Measurements from ENCODE around the gene PTPN1. TPM values are rescaled to one million over a fixed set of nuclear protein-coding genes. Genes with fewer than 3 reads are reported as not detected.
A peak's percentile ranks its signal among the peaks of the same experiment; 100 is the strongest.

PTPN1 gene
- total RNA-seq, 2 experiments from 2014 or later = 82.3 to 82.8 TPM

GRCh38 chr20:50516935-50517816 is 7.0 kb downstream of the PTPN1 start:
- H3K9me3 Mint-ChIP-seq = no peaks in the 10 kb centered on the region
- DNase-seq = no peak

DNA sequence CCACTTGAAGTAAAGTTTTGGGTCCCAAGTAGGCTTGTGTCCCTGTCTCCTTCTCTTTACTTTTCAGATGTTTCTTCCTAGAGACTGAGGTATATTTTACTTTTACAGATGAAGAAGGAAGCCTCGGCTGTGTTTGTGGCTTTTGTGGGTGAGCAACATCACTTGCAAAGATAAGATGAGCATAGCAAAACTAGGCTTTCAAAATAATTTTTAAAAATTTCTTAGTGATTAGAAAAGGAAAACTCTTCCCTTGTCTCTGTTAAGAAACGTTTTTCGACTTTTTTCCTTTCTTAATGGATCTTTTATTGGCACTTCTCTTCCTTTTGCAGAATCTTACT is 7.6 kb downstream of the PTPN1 start:
- POLR2A ChIA-PET = interaction anchor here (0.7 to 2.1 kb wide), 6 partner anchors 13 to 327 kb away, joined by 3 to 13 read pairs (median 4); no protein-coding TSS in a partner anchor
- Mint-ChIP-seq H3K9me3 (no peaks in the 10 kb centered on the region), H3K4me1 (ENCODE audit: low read depth) (peaks cover 100% of the 10 kb centered on the region), H3K4me3 (peak overlapping the region; percentile 74), H3K27me3 (no peaks in the 10 kb centered on the region), H3K36me3 (ENCODE audit: low read depth) (peaks cover 4% of the 10 kb centered on the region), H3K27ac (peak overlapping the region; percentile 82)
- H3K4me1 ChIP-seq (ENCODE audit: insufficient read depth, low read length) = peaks cover 68% of the 10 kb centered on the region
- intact Hi-C loops (cut with DNase I, micrococcal nuclease) = loop anchor here (2.0 to 10.0 kb wide), 4 partner anchors 17 to 417 kb away; partner anchors contain the start of gene ADNP (in 1 of the 2)
- TF ChIP-seq, protein P1, sequence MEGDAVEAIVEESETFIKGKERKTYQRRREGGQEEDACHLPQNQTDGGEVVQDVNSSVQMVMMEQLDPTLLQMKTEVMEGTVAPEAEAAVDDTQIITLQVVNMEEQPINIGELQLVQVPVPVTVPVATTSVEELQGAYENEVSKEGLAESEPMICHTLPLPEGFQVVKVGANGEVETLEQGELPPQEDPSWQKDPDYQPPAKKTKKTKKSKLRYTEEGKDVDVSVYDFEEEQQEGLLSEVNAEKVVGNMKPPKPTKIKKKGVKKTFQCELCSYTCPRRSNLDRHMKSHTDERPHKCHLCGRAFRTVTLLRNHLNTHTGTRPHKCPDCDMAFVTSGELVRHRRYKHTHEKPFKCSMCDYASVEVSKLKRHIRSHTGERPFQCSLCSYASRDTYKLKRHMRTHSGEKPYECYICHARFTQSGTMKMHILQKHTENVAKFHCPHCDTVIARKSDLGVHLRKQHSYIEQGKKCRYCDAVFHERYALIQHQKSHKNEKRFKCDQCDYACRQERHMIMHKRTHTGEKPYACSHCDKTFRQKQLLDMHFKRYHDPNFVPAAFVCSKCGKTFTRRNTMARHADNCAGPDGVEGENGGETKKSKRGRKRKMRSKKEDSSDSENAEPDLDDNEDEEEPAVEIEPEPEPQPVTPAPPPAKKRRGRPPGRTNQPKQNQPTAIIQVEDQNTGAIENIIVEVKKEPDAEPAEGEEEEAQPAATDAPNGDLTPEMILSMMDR (IDR thresholded peaks at IDR 0.05) = no peak
- no peaks in the 10 kb centered on the region for H3K36me3 ChIP-seq (ENCODE audit: insufficient read depth, low read length)
- DNase-seq = peak in 4 of 14 experiments; percentile 46 to 67 (median 52)
- H3K4me3 ChIP-seq (ENCODE audit: low read length) = peak overlapping the region; percentile 29
- no peaks in the 10 kb centered on the region for H3K9me3 ChIP-seq (ENCODE audit: control insufficient read depth in 1 of 2, insufficient read depth in 1 of 2, low read length in 2 of 2)
- peak overlapping the region; percentile 48 to 78 for H3K27ac ChIP-seq (ENCODE audit: low read depth in 1 of 2, low read length in 2 of 2)
- CTCF ChIA-PET = interaction anchor here (1.1 kb wide), 1 partner anchor 25 kb away, joined by 3 read pairs; no protein-coding TSS in a partner anchor
- ATAC-seq (ENCODE audit: poor library complexity) = no peak
- H3K27me3 ChIP-seq (ENCODE audit: control insufficient read depth in 1 of 2, insufficient read depth in 2 of 2, low read length in 2 of 2) = no peaks in the 10 kb centered on the region

More at GRCh38 chr20:50516935-50517816, 7.0 kb downstream of the PTPN1 start:
- Histone ChIP-seq H3K9me3 (ENCODE audit: control insufficient read depth in 1 of 2, insufficient read depth in 1 of 2, low read length in 2 of 2) (no peaks in the 10 kb centered on the region), H3K36me3 (ENCODE audit: insufficient read depth, low read length) (no peaks in the 10 kb centered on the region), H3K4me3 (ENCODE audit: low read length) (peak overlapping the region; percentile 29), H3K27ac (ENCODE audit: low read depth in 1 of 2, low read length in 2 of 2) (peak overlapping the region; percentile 48 to 78), H3K27me3 (ENCODE audit: control insufficient read depth in 1 of 2, insufficient read depth in 2 of 2, low read length in 2 of 2) (no peaks in the 10 kb centered on the region), H3K4me1 (ENCODE audit: insufficient read depth, low read length) (peaks cover 64% of the 10 kb centered on the region)
- POLR2A ChIA-PET = interaction anchor here (0.8 to 2.1 kb wide), 6 partner anchors 9 to 53 kb away, joined by 3 to 13 read pairs (median 4); no protein-coding TSS in a partner anchor
- TF ChIP-seq, protein P1 (IDR thresholded peaks at IDR 0.05) = no peak
- Mint-ChIP-seq H3K27me3 (no peaks in the 10 kb centered on the region), H3K4me1 (ENCODE audit: low read depth) (peaks cover 100% of the 10 kb centered on the region), H3K27ac (peak overlapping the region; percentile 82), H3K36me3 (ENCODE audit: low read depth) (peaks cover 4% of the 10 kb centered on the region), H3K4me3 (peak overlapping the region; percentile 74)
- CTCF ChIA-PET = interaction anchor here (1.1 kb wide), 1 partner anchor 26 kb away, joined by 3 read pairs; no protein-coding TSS in a partner anchor
- intact Hi-C loops (cut with DNase I, micrococcal nuclease) = loop anchor here (5.0 to 10.0 kb wide), 3 partner anchors 35 to 418 kb away; partner anchors contain the start of gene ADNP (in 1 of the 2)
- ATAC-seq (ENCODE audit: poor library complexity) = no peak

- intact Hi-C loops (cut with DNase I, micrococcal nuclease) = loop anchor here (2.0 to 10.0 kb wide), 4 partner anchors 17 to 417 kb away; partner anchors contain the start of gene ADNP (in 1 of the 2)
- H3K4me3 Mint-ChIP-seq = peak overlapping the region; percentile 74
- H3K27me3 Mint-ChIP-seq = no peaks in the 10 kb centered on the region
- CTCF ChIA-PET = interaction anchor here (0.6 to 1.4 kb wide), 3 partner anchors 25 to 52 kb away, joined by 3 read pairs; no protein-coding TSS in a partner anchor
- TF ChIP-seq, protein P1 (IDR thresholded peaks at IDR 0.05) = no peak
- Histone ChIP-seq H3K9me3 (ENCODE audit: control insufficient read depth in 1 of 2, insufficient read depth in 1 of 2, low read length in 2 of 2) (no peaks in the 10 kb centered on the region), H3K4me3 (ENCODE audit: low read length) (peak overlapping the region; percentile 29), H3K27ac (ENCODE audit: low read depth in 1 of 2, low read length in 2 of 2) (peak overlapping the region; percentile 48 to 78), H3K27me3 (ENCODE audit: control insufficient read depth in 1 of 2, insufficient read depth in 2 of 2, low read length in 2 of 2) (no peaks in the 10 kb centered on the region), H3K36me3 (ENCODE audit: insufficient read depth, low read length) (no peaks in the 10 kb centered on the region), H3K4me1 (ENCODE audit: insufficient read depth, low read length) (peaks cover 73% of the 10 kb centered on the region)
- peak; percentile 32 for ATAC-seq (ENCODE audit: poor library complexity)
- DNase-seq = peak in 3 of 14 experiments; percentile 49 to 62 (median 58)
- H3K9me3 Mint-ChIP-seq = no peaks in the 10 kb centered on the region
- H3K4me1 Mint-ChIP-seq (ENCODE audit: low read depth) = peaks cover 100% of the 10 kb centered on the region
- peaks cover 6% of the 10 kb centered on the region for H3K36me3 Mint-ChIP-seq (ENCODE audit: low read depth)
- POLR2A ChIA-PET = interaction anchor here (0.7 to 4.5 kb wide), 8 partner anchors 8 to 327 kb away, joined by 3 to 51 read pairs (median 4); partner anchors contain the start of gene PTPN1
- peak overlapping the region; percentile 82 for H3K27ac Mint-ChIP-seq
Measured at GRCh38 chr20:50518270-50518721, 8.1 kb downstream of the PTPN1 start.

Measured in CD4-positive, alpha-beta T cell (primary cell).